Lower leg skin (tissue), 3 donors: Measurements from ENCODE around the gene CKAP4.

Source experiments
- CTCF ChIP-seq, 3 donors: fragments of 450-650 bp; IDR thresholded peaks; one replicate each; pipeline ENCODE4 v1.5.1; 2016; ENCODE audit warnings: antibody characterized with exemption in 3 of 3, mild to moderate bottlenecking in 3 of 3, moderate library complexity in 2 of 3
- POLR2A ChIP-seq, 2 donors: fragments of 450-650 bp; IDR thresholded peaks; one replicate each; pipeline ENCODE4 v1.6.1; 2016 to 2017; ENCODE audit warnings: antibody characterized with exemption in 2 of 2, mild to moderate bottlenecking in 1 of 2, moderate library complexity in 1 of 2

- TF ChIP-seq CTCF (IDR thresholded peaks at IDR 0.05) (no peak), POLR2A (IDR thresholded peaks at IDR 0.05) (no peak)
Observed at GRCh38 chr12:106224355-106224706, 23.5 kb downstream of the CKAP4 start.
